DOHH2 (cell line): ENCODE results near the gene FLYWCH2.

Experiments
- H3F3A ChIP-seq: fragments of 200-600 bp; sonication (generic), shearing (Covaris generic); 2 replicates; pipeline ENCODE4 v1.6.0; 2016; ENCODE audit warnings: antibody characterized with exemption, mild to moderate bottlenecking; ENCODE audit not compliant: control insufficient read depth, insufficient read depth
- H3K27ac ChIP-seq: fragments of 200-600 bp; sonication (generic); 2 replicates; pipeline ENCODE4 v1.5.1; 2014; ENCODE audit warnings: low read depth, mild to moderate bottlenecking, low read length, moderate library complexity
- H3K27me3 ChIP-seq: fragments of 200-600 bp; sonication (generic); 2 replicates; pipeline ENCODE4 v1.6.1; 2014; ENCODE audit warnings: mild to moderate bottlenecking, low read length, mixed read lengths; ENCODE audit not compliant: control insufficient read depth
- H3K36me3 ChIP-seq: fragments of 200-600 bp; sonication (generic); 2 replicates; pipeline ENCODE4 v1.6.1; 2014; ENCODE audit warnings: mild to moderate bottlenecking, low read length, moderate library complexity, mixed read lengths; ENCODE audit not compliant: control insufficient read depth
- H3K4me1 ChIP-seq: fragments of 200-600 bp; sonication (generic); 2 replicates; pipeline ENCODE4 v1.6.1; 2014; ENCODE audit warnings: mild to moderate bottlenecking, low read length, mixed read lengths; ENCODE audit not compliant: control insufficient read depth
- H3K4me2 ChIP-seq: fragments of 200-600 bp; sonication (generic); 2 replicates; pipeline ENCODE4 v1.6.0; 2014; ENCODE audit warnings: mild to moderate bottlenecking, low read length, moderate library complexity
- H3K4me3 ChIP-seq: fragments of 200-600 bp; sonication (generic); 2 replicates; pipeline ENCODE4 v1.5.1; 2014; ENCODE audit warnings: mild to moderate bottlenecking, low read length, mixed read lengths
- H3K79me2 ChIP-seq: fragments of 200-600 bp; sonication (generic); 2 replicates; pipeline ENCODE4 v1.6.1; 2014; ENCODE audit warnings: mild to moderate bottlenecking, low read length, mixed read lengths; ENCODE audit not compliant: control insufficient read depth
- H3K9me2 ChIP-seq: fragments of 200-600 bp; sonication (generic); replicated peaks from 2 replicates; pipeline ENCODE4 v1.6.1; 2014; ENCODE audit warnings: mild to moderate bottlenecking, low read length, mixed read lengths; ENCODE audit not compliant: control insufficient read depth
- H3K9me3 ChIP-seq: fragments of 200-600 bp; sonication (generic); 2 replicates; pipeline ENCODE4 v1.6.1; 2014; ENCODE audit warnings: antibody characterized with exemption, low read length, mixed read lengths; ENCODE audit not compliant: control insufficient read depth, insufficient read depth
- H4K20me1 ChIP-seq: fragments of 200-600 bp; sonication (generic); 2 replicates; pipeline ENCODE4 v1.6.0; 2014; ENCODE audit warnings: low read depth, mild to moderate bottlenecking, antibody characterized with exemption, low read length, moderate library complexity; ENCODE audit not compliant: control insufficient read depth, insufficient read depth
- EZH2phosphoT487 ChIP-seq: fragments of 200-600 bp; sonication (generic); IDR thresholded peaks from 2 replicates; pipeline ENCODE4 v1.6.1; 2017; ENCODE audit warnings: borderline replicate concordance, mild to moderate bottlenecking, antibody characterized with exemption, low read length, moderate library complexity, mixed read lengths
- TF ChIP-seq, protein P1 (sequence below): fragments of 200-600 bp; sonication (generic); IDR thresholded peaks from one replicate; pipeline ENCODE4 v1.5.1; 2014; ENCODE audit warnings: antibody characterized with exemption, mild to moderate bottlenecking, low read depth, low read length; ENCODE audit not compliant: poor library complexity, severe bottlenecking

FLYWCH2 gene

DNA sequence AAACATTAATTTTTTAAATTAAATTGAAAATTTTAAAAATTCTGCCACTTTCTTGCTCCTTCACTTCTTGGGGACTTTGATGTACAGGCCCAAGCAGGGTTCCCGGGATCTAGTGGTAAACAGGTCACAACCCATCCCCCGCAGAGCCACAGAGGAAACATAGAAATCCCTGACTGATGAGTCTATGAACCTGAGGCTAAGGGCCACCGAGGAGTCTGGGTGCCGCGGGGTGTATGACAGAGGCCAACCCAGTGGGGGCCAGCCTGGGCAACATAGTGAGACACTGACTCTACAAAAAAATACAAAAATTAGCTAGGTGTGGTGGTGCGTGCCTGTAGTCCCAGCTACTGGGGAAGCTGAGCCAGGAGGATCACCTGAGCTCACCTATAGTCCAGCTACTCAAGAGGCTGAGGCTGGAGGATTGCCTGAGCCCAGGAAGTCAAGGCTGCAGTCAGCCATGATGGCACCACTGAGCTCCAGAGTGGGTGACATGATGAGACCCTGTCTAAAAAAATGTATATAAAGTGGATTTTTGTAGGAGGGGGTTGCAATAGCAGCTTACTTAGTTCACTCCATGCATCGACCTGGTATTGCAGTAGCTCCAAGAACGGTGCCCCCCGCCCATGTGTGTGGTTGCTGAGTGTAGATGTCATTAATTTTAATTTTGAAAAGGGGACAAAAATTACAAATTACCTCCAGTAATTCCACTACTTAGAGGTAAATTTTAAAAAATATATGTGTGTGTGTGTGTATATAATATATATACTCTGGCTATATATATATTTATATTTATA lies 19.5 kb downstream of the FLYWCH2 start:
- Histone ChIP-seq H3K27me3 (no peaks in the 10 kb centered on the region), H3K36me3 (no peaks in the 10 kb centered on the region), H3F3A (no peaks in the 10 kb centered on the region), H3K4me1 (peaks cover 11% of the 10 kb centered on the region), H3K9me3 (no peaks in the 10 kb centered on the region), H3K79me2 (no peaks in the 10 kb centered on the region), H4K20me1 (no peaks in the 10 kb centered on the region), H3K4me2 (no peak overlapping the region), H3K27ac (no peak overlapping the region), H3K4me3 (no peak overlapping the region), H3K9me2 (no peaks in the 10 kb centered on the region)
- TF ChIP-seq EZH2phosphoT487, result no peak
- TF ChIP-seq, protein P1, sequence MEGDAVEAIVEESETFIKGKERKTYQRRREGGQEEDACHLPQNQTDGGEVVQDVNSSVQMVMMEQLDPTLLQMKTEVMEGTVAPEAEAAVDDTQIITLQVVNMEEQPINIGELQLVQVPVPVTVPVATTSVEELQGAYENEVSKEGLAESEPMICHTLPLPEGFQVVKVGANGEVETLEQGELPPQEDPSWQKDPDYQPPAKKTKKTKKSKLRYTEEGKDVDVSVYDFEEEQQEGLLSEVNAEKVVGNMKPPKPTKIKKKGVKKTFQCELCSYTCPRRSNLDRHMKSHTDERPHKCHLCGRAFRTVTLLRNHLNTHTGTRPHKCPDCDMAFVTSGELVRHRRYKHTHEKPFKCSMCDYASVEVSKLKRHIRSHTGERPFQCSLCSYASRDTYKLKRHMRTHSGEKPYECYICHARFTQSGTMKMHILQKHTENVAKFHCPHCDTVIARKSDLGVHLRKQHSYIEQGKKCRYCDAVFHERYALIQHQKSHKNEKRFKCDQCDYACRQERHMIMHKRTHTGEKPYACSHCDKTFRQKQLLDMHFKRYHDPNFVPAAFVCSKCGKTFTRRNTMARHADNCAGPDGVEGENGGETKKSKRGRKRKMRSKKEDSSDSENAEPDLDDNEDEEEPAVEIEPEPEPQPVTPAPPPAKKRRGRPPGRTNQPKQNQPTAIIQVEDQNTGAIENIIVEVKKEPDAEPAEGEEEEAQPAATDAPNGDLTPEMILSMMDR, result no peak

DNA sequence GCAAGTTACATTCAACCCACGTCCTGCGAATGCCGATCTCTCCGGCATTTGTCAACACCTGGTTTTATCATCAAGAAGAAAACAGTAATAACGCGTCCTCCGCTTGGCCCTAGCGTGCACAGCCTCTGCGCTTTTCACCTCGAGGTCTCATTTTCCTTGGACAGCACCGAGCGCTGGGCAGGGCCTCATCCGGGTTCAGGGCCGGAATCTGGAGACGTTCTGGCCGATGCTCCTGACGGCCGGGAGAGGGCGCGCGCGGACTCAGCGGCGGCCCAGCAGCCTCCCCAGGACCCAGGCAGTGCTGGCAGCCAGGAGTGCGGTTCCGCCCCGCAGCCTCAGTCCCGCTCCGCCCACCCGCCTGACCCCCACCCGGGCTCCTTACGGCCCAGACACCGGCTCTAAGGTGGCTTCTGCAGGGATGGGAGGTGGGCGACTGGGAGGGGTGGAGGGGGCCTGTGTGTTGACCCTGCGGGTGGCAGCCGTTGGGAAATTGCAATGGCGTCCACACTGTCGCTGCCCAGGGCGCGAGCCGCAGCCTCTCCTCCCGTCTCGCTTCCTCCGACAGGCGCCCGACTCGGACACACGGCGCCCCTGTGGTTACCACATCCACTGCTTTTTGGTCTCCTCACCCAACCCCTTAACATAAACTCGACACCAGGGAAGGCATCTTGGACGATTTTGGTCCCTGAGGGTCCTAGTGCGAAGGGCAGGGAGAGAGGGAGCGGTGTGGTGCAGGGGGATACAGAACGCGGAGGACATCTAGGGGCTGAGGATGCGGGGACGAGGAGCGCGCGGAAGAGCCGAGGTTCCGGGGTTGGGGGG lies 21.3 kb downstream of the FLYWCH2 start:
- H3K27me3 ChIP-seq, result no peaks in the 10 kb centered on the region
- H3K4me1 ChIP-seq, result peaks cover 11% of the 10 kb centered on the region
- peak overlapping the region; percentile 98 for H3K4me3 ChIP-seq
- no peaks in the 10 kb centered on the region for H4K20me1 ChIP-seq
- no peaks in the 10 kb centered on the region for H3K79me2 ChIP-seq
- no peaks in the 10 kb centered on the region for H3K9me3 ChIP-seq
- H3F3A ChIP-seq, result no peaks in the 10 kb centered on the region
- TF ChIP-seq, protein P1, result peak; percentile 83
- no peak for TF ChIP-seq EZH2phosphoT487
- H3K36me3 ChIP-seq, result no peaks in the 10 kb centered on the region
- H3K27ac ChIP-seq, result peak overlapping the region; percentile 42
- H3K9me2 ChIP-seq, result no peaks in the 10 kb centered on the region
- H3K4me2 ChIP-seq, result peak overlapping the region; percentile 99

DNA sequence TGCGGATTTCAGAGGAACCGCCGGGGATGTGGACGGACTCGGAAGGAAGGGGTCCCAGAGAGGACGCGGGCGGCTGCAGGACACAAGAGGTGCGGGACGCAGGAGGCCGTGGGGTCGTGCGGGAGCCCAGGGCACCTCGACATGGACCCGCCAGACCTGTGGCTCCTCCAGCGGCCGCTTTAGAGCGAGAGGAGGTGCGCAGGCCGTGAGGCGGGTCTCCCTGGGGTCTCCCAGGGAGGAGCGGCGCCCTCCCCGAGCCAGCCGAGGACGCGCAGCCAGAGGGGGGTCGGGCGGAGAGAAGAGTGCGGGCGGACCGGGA lies 21.9 kb downstream of the FLYWCH2 start:
- peaks cover 11% of the 10 kb centered on the region for H3K4me1 ChIP-seq
- no peaks in the 10 kb centered on the region for H4K20me1 ChIP-seq
- H3K79me2 ChIP-seq, result no peaks in the 10 kb centered on the region
- H3K9me3 ChIP-seq, result no peaks in the 10 kb centered on the region
- H3K36me3 ChIP-seq, result no peaks in the 10 kb centered on the region
- H3K27ac ChIP-seq, result peak overlapping the region; percentile 42
- H3K4me2 ChIP-seq, result peak overlapping the region; percentile 99
- no peaks in the 10 kb centered on the region for H3K9me2 ChIP-seq
- H3K27me3 ChIP-seq, result no peaks in the 10 kb centered on the region
- H3K4me3 ChIP-seq, result peak overlapping the region; percentile 98
- TF ChIP-seq EZH2phosphoT487, result no peak
- TF ChIP-seq, protein P1, result no peak
- H3F3A ChIP-seq, result no peaks in the 10 kb centered on the region
